Measurements from ENCODE around the gene BCKDHB. TPM values are rescaled to one million over a fixed set of nuclear protein-coding genes. Genes with fewer than 3 reads are reported as not detected.

Gene BCKDHB
- total and polyA plus RNA-seq, 2 donors (not counting 3 experiments of a cell fraction or from before 2014, with no cell fraction given), result 5.6 to 12.2 TPM

DNA sequence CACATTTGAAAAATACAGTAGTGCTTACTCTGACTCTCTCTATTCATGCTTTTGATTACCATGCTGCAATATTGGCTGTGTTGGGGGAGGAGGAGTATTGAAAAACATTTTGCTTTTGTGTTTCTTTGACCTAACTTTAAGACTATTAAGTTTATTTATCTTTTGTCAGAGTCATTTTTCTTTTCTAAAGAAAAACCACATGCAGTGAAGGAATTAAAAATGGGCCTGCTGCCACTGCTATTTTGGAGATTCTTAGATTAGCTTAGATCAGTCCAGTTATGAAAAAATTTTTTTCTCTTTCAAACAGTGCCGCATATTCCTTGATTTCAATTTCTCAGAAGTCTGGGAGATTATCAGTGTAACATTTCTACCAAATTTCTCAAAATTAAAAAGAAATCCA, 36.1 kb downstream of the BCKDHB start:
- Histone ChIP-seq H4K20me1 (replicated peaks; ENCODE audit: control insufficient read depth, extremely low read depth, insufficient read depth, low read length) (no peaks in the 10 kb centered on the region), H3K4me3 (replicated peaks in 1 of 3; ENCODE audit: insufficient read depth in 1 of 3, low read depth in 1 of 3, low read length in 3 of 3) (no peak overlapping the region), H3K9me3 (replicated peaks; ENCODE audit: control insufficient read depth, insufficient read depth, low read length) (no peaks in the 10 kb centered on the region), H3K36me3 (ENCODE audit: control insufficient read depth in 2 of 2, extremely low read depth in 1 of 2, insufficient read depth in 2 of 2, low read length in 2 of 2) (no peaks in the 10 kb centered on the region), H3K79me2 (ENCODE audit: control insufficient read depth, insufficient read depth, low read length) (no peaks in the 10 kb centered on the region), H3K9ac (replicated peaks; ENCODE audit: extremely low read depth, insufficient read depth, low read length) (no peak overlapping the region), H2AFZ (ENCODE audit: low read depth, low read length) (no peak overlapping the region), H3K9me1 (replicated peaks; ENCODE audit: control insufficient read depth, extremely low read depth, insufficient read depth, low read length) (no peaks in the 10 kb centered on the region), H3K4me1 (ENCODE audit: control insufficient read depth, extremely low read depth, insufficient read depth, low read length) (peaks cover 11% of the 10 kb centered on the region), H3K4me2 (ENCODE audit: insufficient read depth, low read length) (no peak overlapping the region), H3K27me3 (ENCODE audit: control insufficient read depth in 2 of 2, insufficient read depth in 2 of 2, low read length in 2 of 2) (no peaks in the 10 kb centered on the region), H3K27ac (ENCODE audit: insufficient read depth, low read depth, low read length) (no peak overlapping the region)
- dilution Hi-C loops (cut with MboI; ENCODE audit: extremely low pct_ligation_motif_present, low sequenced_read_pairs), result no loop called here
- ChIA-PET CTCF (interaction anchor here (1.2 to 1.6 kb wide), 3 partner anchors 14 to 72 kb away, joined by 3 to 4 read pairs (median 3); no protein-coding TSS in a partner anchor), POLR2A (no interaction called here)
- no TSS peak for BruUV-seq (replicated peaks)
- intact Hi-C loops (cut with micrococcal nuclease), result no loop called here
- TF ChIP-seq, protein P1, sequence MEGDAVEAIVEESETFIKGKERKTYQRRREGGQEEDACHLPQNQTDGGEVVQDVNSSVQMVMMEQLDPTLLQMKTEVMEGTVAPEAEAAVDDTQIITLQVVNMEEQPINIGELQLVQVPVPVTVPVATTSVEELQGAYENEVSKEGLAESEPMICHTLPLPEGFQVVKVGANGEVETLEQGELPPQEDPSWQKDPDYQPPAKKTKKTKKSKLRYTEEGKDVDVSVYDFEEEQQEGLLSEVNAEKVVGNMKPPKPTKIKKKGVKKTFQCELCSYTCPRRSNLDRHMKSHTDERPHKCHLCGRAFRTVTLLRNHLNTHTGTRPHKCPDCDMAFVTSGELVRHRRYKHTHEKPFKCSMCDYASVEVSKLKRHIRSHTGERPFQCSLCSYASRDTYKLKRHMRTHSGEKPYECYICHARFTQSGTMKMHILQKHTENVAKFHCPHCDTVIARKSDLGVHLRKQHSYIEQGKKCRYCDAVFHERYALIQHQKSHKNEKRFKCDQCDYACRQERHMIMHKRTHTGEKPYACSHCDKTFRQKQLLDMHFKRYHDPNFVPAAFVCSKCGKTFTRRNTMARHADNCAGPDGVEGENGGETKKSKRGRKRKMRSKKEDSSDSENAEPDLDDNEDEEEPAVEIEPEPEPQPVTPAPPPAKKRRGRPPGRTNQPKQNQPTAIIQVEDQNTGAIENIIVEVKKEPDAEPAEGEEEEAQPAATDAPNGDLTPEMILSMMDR (IDR thresholded peaks at IDR 0.05; ENCODE audit: extremely low read depth in 1 of 2, insufficient read depth in 1 of 2, low read depth in 1 of 2, low read length in 2 of 2), result no peak
- TF ChIP-seq POLR2A (IDR thresholded peaks at IDR 0.05; ENCODE audit: low read depth, low read length) (no peak), MAX (IDR thresholded peaks at IDR 0.05; ENCODE audit: insufficient read depth, insufficient read length) (no peak), GATA2 (IDR thresholded peaks at IDR 0.05; ENCODE audit: insufficient read depth, insufficient read length, low read depth, low read length) (no peak), POLR2AphosphoS5 (IDR thresholded peaks at IDR 0.05; ENCODE audit: insufficient read depth, low read depth, low read length) (no peak), MYC (IDR thresholded peaks at IDR 0.05; ENCODE audit: low read depth, low read length) (no peak), EZH2 (IDR thresholded peaks at IDR 0.05; ENCODE audit: borderline replicate concordance, low read depth, low read length, severe bottlenecking) (no peak), FOS (IDR thresholded peaks at IDR 0.05; ENCODE audit: borderline replicate concordance, insufficient read depth, low read length) (no peak)
- FAIRE-seq (no peak), DNase-seq (ENCODE audit: low read depth, low spot score) (no peak)

All from endothelial cell of umbilical vein (primary cell).